HEK293 (cell line): Measurements from ENCODE around the gene GRK5.

Experiments
- CTCF ChIA-PET: fragments of 350-600 bp; formaldehyde crosslinking; extraction: SDS; loops from one replicate; lab custom pipeline; 2021; ENCODE audit warnings: antibody characterized with exemption; lab: Yijun Ruan, JAX
- POLR2A ChIA-PET: fragments of 300-600 bp; formaldehyde crosslinking; extraction: SDS; loops from one replicate; lab custom pipeline; 2020; ENCODE audit warnings: antibody characterized with exemption, inconsistent platforms; lab: Yijun Ruan, JAX
- H3K27ac ChIP-seq: fragments of 200-500 bp; sonication (Bioruptor generic); 2 replicates; pipeline ENCODE4 v1.5.1; 2014; ENCODE audit warnings: low read depth, low read length, control low read depth, inconsistent platforms; ENCODE audit errors: extremely low read depth
- H3K36me3 ChIP-seq, 2 experiments: fragments of 200-500 bp in 1 of 2; sonication (Bioruptor generic) in 1 of 2; 1 replicate in 1 of 2; 2 replicates in 1 of 2; pipeline ENCODE4 v1.5.1; 2014 to 2017; ENCODE audit warnings: inconsistent platforms in 2 of 2, low read length in 2 of 2; ENCODE audit not compliant: control insufficient read depth in 2 of 2, insufficient read depth in 1 of 2
- H3K4me1 ChIP-seq: fragments of 200-500 bp; sonication (Bioruptor generic); 2 replicates; pipeline ENCODE4 v1.5.1; 2014; ENCODE audit warnings: mild to moderate bottlenecking, low read length, inconsistent platforms; ENCODE audit not compliant: control insufficient read depth, insufficient read depth
- H3K4me3 ChIP-seq: 2 replicates; pipeline ENCODE4 v1.5.1; 2011; ENCODE audit warnings: low read depth, mild to moderate bottlenecking, control low read depth, low read length, moderate library complexity
- H3K9me3 ChIP-seq: fragments of 200-500 bp; sonication (Bioruptor generic); 2 replicates; pipeline ENCODE4 v1.5.1; 2014; ENCODE audit warnings: low read depth, low read length, inconsistent platforms; ENCODE audit not compliant: control insufficient read depth, insufficient read depth
- PRDM1 ChIP-seq: fragments of 450-650 bp; formaldehyde crosslinking; IDR thresholded peaks from 2 replicates; pipeline ENCODE4; 2016; ENCODE audit warnings: missing biosample characterization, missing genetic modification characterization
- TCF7L2 ChIP-seq: IDR thresholded peaks from 2 replicates; pipeline ENCODE4 v1.6.1; 2011; ENCODE audit warnings: low read depth, mild to moderate bottlenecking, inconsistent platforms, low read length, moderate library complexity, borderline replicate concordance
- TRIM28 ChIP-seq: IDR thresholded peaks from 2 replicates; pipeline ENCODE4 v1.6.1; 2011; ENCODE audit warnings: low read length, control low read depth, borderline replicate concordance
- YY1 ChIP-seq: fragments of 450-650 bp; formaldehyde crosslinking; IDR thresholded peaks from 2 replicates; pipeline ENCODE4 v1.5.1; 2018; ENCODE audit warnings: missing biosample characterization, missing genetic modification characterization
- ZBTB11 ChIP-seq: fragments of 450-650 bp; formaldehyde crosslinking; conservative IDR thresholded peaks from 2 replicates; pipeline ENCODE4 v1.5.1; 2016; ENCODE audit warnings: low read depth, missing biosample characterization, missing genetic modification characterization
- ZBTB6 ChIP-seq: fragments of 450-650 bp; formaldehyde crosslinking; IDR thresholded peaks from 2 replicates; pipeline ENCODE4 v1.5.1; 2017; ENCODE audit warnings: missing biosample characterization, missing genetic modification characterization
- ZFP41 ChIP-seq: fragments of 450-650 bp; formaldehyde crosslinking; IDR thresholded peaks from 2 replicates; pipeline ENCODE4 v1.5.1; 2016; ENCODE audit warnings: missing biosample characterization, missing genetic modification characterization, borderline replicate concordance
- ZNF10 ChIP-seq: fragments of 450-650 bp; formaldehyde crosslinking; IDR thresholded peaks from 2 replicates; pipeline ENCODE4 v1.5.1; 2017; ENCODE audit warnings: missing biosample characterization, missing genetic modification characterization
- ZNF112 ChIP-seq: fragments of 450-650 bp; formaldehyde crosslinking; IDR thresholded peaks from 2 replicates; pipeline ENCODE4 v1.5.0; 2017; ENCODE audit warnings: missing biosample characterization, missing genetic modification characterization
- ZNF114 ChIP-seq: fragments of 450-650 bp; formaldehyde crosslinking; IDR thresholded peaks from 2 replicates; pipeline ENCODE4 v1.5.0; 2017; ENCODE audit warnings: missing biosample characterization, missing genetic modification characterization
- ZNF280C ChIP-seq: fragments of 450-650 bp; formaldehyde crosslinking; IDR thresholded peaks from 2 replicates; pipeline ENCODE4 v1.5.1; 2016; ENCODE audit warnings: missing biosample characterization, missing genetic modification characterization
- ZNF324 ChIP-seq: fragments of 450-650 bp; formaldehyde crosslinking; IDR thresholded peaks from 2 replicates; pipeline ENCODE4 v1.5.1; 2016; ENCODE audit warnings: missing biosample characterization, missing genetic modification characterization
- ZNF341 ChIP-seq: fragments of 450-650 bp; formaldehyde crosslinking; IDR thresholded peaks from 2 replicates; pipeline ENCODE4; 2016; ENCODE audit warnings: low read depth, missing biosample characterization, missing genetic modification characterization
- ZNF473 ChIP-seq: fragments of 450-650 bp; formaldehyde crosslinking; IDR thresholded peaks from 2 replicates; pipeline ENCODE4 v1.5.1; 2017; ENCODE audit warnings: missing biosample characterization, missing genetic modification characterization
- ZNF544 ChIP-seq: fragments of 450-650 bp; formaldehyde crosslinking; IDR thresholded peaks from 2 replicates; pipeline ENCODE4 v1.5.0; 2017; ENCODE audit warnings: missing biosample characterization, missing genetic modification characterization
- ZNF571 ChIP-seq: fragments of 450-650 bp; formaldehyde crosslinking; IDR thresholded peaks from 2 replicates; pipeline ENCODE4 v1.5.0; 2017; ENCODE audit warnings: missing biosample characterization, missing genetic modification characterization
- ZNF629 ChIP-seq: fragments of 450-650 bp; formaldehyde crosslinking; IDR thresholded peaks from 2 replicates; pipeline ENCODE4 v1.5.1; 2017; ENCODE audit warnings: missing biosample characterization, missing genetic modification characterization
- ZNF677 ChIP-seq: fragments of 450-650 bp; IDR thresholded peaks from 2 replicates; pipeline ENCODE4 v1.5.0; 2018; ENCODE audit warnings: missing biosample characterization, mild to moderate bottlenecking, missing genetic modification characterization, moderate library complexity
- ZNF768 ChIP-seq: fragments of 450-650 bp; formaldehyde crosslinking; IDR thresholded peaks from 2 replicates; pipeline ENCODE4 v1.5.1; 2018; ENCODE audit warnings: missing biosample characterization, mild to moderate bottlenecking, missing genetic modification characterization
- ZNF776 ChIP-seq: fragments of 450-650 bp; formaldehyde crosslinking; IDR thresholded peaks from 2 replicates; pipeline ENCODE4 v1.5.0; 2017; ENCODE audit warnings: missing biosample characterization, missing genetic modification characterization, borderline replicate concordance
- TF ChIP-seq, protein P1 (sequence below): fragments of 450-650 bp; formaldehyde crosslinking; IDR thresholded peaks from 2 replicates; pipeline ENCODE4 v1.5.1; 2016; ENCODE audit warnings: missing biosample characterization, missing genetic modification characterization
- TF ChIP-seq, protein P2 (sequence below): IDR thresholded peaks from 2 replicates; pipeline ENCODE4 v1.6.1; 2011; ENCODE audit warnings: mild to moderate bottlenecking, low read depth, low read length, borderline replicate concordance

GRK5 gene

GRCh38 chr10:119166564-119166963 is 40.8 kb upstream of the GRK5 start:
- Histone ChIP-seq H3K9me3 (no peaks in the 10 kb centered on the region), H3K27ac (no peak overlapping the region), H3K36me3 (peaks cover 33 to 56% of the 10 kb centered on the region in 2 experiments), H3K4me1 (no peaks in the 10 kb centered on the region; the same call in 1 of the 2 replicates), H3K4me3 (no peak overlapping the region)
- TF ChIP-seq PRDM1 (tag by site-specific recombination) = no peak
- no peak for TF ChIP-seq ZBTB11 (tag by site-specific recombination)
- peak; percentile 62 for TF ChIP-seq ZNF341 (tag by site-specific recombination)
- TF ChIP-seq ZNF571 (tag by site-specific recombination) = no peak
- POLR2A ChIA-PET = no interaction called here
- CTCF ChIA-PET = interaction anchor here (0.7 kb wide), 1 partner anchor 33 kb away, joined by 4 read pairs; no protein-coding TSS in a partner anchor

DNA sequence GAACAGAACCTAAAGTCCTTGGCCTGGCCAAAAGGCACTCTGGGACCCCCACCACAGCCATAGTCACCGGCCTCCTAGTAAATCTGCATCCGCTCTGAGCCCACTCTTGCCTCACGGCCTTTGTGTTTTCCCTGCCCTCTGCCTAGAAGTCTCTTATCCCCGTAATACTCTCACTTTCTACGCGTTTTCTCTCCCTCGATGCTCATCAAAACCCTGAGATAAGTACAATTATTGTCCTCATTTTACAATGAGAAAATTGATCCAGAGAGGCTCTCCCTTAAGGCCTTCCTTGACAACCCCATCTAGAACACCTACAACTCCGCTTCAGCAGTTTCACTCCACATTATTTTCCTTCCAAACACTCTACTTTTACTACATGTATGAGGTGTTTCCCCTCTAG is 40.3 kb upstream of the GRK5 start:
- Histone ChIP-seq H3K9me3 (no peaks in the 10 kb centered on the region), H3K4me1 (no peaks in the 10 kb centered on the region; the same call in 1 of the 2 replicates), H3K27ac (no peak overlapping the region), H3K4me3 (no peak overlapping the region), H3K36me3 (peaks cover 37 to 56% of the 10 kb centered on the region in 2 experiments)
- TF ChIP-seq PRDM1 (tag by site-specific recombination) (peak; percentile 93), ZNF114 (no peak)
- ChIA-PET POLR2A (no interaction called here), CTCF (interaction anchor here (0.7 to 0.9 kb wide), 2 partner anchors 10 to 32 kb away, joined by 3 to 4 read pairs; no protein-coding TSS in a partner anchor)

GRCh38 chr10:119174109-119174508 is 33.3 kb upstream of the GRK5 start:
- Histone ChIP-seq H3K4me1 (peaks cover 2% of the 10 kb centered on the region; the same call in 1 of the 2 replicates), H3K27ac (no peak overlapping the region), H3K9me3 (no peaks in the 10 kb centered on the region), H3K4me3 (no peak overlapping the region), H3K36me3 (peaks cover 50 to 77% of the 10 kb centered on the region in 2 experiments)
- CTCF ChIA-PET = no interaction called here
- POLR2A ChIA-PET = interaction anchor here (0.7 kb wide), 1 partner anchor 477 kb away, joined by 3 read pairs; the partner anchor contains the start of gene BAG3
- TF ChIP-seq, protein P1, sequence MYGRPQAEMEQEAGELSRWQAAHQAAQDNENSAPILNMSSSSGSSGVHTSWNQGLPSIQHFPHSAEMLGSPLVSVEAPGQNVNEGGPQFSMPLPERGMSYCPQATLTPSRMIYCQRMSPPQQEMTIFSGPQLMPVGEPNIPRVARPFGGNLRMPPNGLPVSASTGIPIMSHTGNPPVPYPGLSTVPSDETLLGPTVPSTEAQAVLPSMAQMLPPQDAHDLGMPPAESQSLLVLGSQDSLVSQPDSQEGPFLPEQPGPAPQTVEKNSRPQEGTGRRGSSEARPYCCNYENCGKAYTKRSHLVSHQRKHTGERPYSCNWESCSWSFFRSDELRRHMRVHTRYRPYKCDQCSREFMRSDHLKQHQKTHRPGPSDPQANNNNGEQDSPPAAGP (tag by site-specific recombination) = no peak
- TF ChIP-seq, protein P2, sequence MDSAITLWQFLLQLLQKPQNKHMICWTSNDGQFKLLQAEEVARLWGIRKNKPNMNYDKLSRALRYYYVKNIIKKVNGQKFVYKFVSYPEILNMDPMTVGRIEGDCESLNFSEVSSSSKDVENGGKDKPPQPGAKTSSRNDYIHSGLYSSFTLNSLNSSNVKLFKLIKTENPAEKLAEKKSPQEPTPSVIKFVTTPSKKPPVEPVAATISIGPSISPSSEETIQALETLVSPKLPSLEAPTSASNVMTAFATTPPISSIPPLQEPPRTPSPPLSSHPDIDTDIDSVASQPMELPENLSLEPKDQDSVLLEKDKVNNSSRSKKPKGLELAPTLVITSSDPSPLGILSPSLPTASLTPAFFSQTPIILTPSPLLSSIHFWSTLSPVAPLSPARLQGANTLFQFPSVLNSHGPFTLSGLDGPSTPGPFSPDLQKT = no peak
- TF ChIP-seq TCF7L2 (no peak), ZNF473 (no peak), ZNF677 (no peak), ZNF10 (tag by site-specific recombination) (no peak), ZFP41 (no peak), TRIM28 (no peak), ZBTB6 (tag by site-specific recombination) (no peak), YY1 (tag by site-specific recombination) (no peak), ZNF112 (no peak), ZNF629 (tag by site-specific recombination) (no peak), ZNF571 (tag by site-specific recombination) (no peak), ZNF776 (tag by site-specific recombination) (no peak), ZNF544 (no peak), ZNF280C (tag by site-specific recombination) (no peak), ZNF324 (tag by site-specific recombination) (no peak), ZNF768 (tag by site-specific recombination) (no peak)
